Activated CD8-positive, alpha-beta memory T cell treated with anti-CD3 and anti-CD28 coated beads, Interleukin-2, amount 50 U/mL, for 24 hours (primary cell): ENCODE data around the gene OCIAD1.

Source experiments
- DNase-seq: peaks from one replicate; pipeline ENCODE4 v3.0.0-alpha.2; 2020; ENCODE audit errors: extremely low read depth

OCIAD1 gene

DNA sequence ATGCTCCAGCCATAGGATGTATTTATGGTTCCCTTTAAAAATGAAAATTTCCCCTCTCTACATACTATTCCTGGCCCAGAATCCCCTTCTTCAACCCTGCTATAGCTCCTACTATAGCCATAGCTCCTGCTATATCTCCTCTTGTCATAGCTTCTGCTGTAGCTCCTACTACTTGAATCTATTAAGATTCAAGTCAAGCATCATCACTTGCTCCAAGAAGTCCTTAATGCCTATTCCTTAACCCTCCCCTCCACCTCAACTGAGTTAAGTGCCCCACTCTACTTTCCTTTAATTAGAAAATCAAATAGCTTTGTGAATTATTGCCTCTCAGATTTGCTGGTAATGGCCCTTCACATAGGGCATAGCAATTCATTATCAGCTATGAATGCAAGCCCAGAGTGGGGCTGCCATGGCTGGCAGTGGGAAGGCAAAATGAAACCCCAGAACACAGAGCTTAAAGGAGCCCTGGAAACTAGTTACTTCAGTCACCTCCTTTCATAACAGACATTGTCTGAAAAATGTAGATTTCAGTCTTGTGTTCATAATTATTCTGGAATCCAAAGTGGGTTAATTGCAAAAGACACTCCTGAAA is 60.2 kb downstream of the OCIAD1 start:
- DNase-seq: no peak

DNA sequence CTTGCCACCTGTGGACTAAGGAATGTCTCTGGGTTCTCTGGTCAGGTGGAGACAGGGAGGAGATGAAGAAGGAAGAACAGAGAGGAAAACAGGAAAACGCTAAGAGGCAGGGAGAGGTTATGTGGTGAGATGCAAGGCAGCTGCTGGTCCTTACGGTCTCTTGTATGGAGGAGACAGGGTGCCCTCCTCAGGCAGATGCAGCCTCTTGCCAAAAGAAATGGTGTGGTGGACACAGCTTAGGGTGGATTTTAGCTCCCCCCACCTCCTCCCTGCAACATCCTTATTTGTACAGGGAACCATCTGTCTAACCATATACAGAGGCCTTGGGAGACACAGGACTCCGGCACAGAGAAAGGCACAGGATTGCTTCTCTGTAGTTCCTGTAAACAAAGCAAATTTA is 66.0 kb downstream of the OCIAD1 start:
- DNase-seq: no peak

GRCh38 chr4:48898733-48899431 is 68.0 kb downstream of the OCIAD1 start:
- DNase-seq: no peak

- DNase-seq: no peak
Observed at GRCh38 chr4:48899432-48899749, 68.5 kb downstream of the OCIAD1 start.

- DNase-seq: no peak
Observed at GRCh38 chr4:48899950-48900349, 69.1 kb downstream of the OCIAD1 start.

DNA sequence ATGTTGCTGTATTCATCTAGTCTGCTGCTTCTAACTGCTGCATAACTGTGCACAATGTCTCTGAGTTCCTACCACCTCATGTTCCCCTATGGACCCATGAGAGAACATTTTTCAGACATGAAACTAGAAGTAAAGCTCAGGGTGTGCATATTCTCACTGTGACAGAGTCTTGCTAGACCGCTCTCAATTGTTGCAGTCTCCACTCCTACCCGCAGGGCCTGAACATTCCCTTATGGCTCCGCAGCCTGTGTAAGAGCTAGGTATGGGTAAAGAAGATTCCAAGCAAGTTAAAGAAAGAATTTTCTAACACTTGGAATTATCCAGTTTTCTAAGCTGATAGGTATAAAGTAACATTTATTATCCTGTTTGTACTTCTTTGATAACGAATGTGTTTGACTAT is 70.3 kb downstream of the OCIAD1 start:
- no peak for DNase-seq

DNA sequence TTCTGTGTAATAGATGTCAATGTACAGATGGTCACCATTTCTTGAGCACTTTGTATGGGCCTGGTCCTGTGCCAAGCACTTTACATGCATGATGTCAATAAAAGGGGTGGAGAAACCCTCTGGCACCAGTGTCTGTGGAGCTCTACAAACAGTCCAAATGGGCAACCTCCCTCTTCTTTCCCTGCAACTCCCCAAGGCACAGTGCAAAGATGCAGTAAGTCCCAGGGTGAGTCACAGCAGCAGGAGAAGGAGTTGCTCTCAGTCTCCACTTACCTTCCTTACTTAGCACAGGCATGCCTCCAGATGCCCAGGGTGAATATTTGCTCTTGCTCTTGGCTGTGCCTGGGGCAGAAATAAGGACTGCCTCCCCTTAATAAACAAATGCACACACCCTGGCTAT is 71.4 kb downstream of the OCIAD1 start:
- DNase-seq: no peak

DNA sequence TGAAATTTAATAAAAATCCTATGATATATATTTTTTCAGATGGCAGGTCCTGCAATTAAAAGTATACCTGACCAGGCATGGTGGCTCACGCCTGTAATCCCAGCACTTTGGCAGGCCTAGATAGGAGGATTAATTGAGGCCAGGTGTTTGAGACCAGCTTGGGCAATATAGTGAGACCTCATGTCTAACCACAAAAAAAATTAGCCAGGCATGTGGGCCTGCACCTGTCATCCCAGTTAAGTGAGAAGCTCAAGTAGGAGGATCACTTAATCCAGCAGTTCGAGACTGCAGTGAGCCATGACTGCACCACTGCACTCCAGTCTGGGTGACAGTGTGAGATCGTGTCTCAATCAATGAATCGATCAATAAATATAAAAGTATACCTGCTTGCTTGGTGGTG is 73.2 kb downstream of the OCIAD1 start:
- DNase-seq: no peak

GRCh38 chr4:48904541-48905142 is 73.8 kb downstream of the OCIAD1 start:
- DNase-seq: no peak

DNA sequence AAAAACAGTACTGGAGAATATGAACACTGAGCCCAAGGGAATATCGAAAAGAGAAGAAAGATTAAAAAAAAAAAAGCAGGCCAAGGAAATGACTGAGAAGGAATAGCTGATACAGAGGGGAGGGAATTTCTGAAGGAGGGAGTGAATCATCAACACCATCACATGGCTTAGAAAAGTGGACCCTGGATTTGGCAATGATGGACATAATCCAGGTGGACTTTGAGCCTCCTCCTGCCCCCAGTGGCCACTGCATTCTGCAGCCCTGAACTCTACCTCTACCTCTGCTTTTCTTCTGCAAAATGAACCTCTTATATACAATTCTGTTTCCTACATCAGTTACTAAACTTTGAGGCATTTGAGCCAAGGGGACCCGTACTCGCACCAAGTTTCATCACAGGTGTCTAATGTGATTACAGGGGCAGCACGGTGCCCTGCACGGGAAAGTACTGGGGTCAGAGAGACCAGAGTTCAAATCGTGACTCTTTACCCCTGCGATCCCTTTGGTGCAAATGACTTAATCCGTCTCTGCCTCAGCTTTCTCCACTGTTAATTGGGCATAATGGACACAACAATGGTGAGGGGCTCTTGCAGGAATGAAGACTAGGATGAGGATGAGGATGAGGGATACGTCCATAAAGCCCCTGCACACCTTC is 74.6 kb downstream of the OCIAD1 start:
- DNase-seq: no peak

DNA sequence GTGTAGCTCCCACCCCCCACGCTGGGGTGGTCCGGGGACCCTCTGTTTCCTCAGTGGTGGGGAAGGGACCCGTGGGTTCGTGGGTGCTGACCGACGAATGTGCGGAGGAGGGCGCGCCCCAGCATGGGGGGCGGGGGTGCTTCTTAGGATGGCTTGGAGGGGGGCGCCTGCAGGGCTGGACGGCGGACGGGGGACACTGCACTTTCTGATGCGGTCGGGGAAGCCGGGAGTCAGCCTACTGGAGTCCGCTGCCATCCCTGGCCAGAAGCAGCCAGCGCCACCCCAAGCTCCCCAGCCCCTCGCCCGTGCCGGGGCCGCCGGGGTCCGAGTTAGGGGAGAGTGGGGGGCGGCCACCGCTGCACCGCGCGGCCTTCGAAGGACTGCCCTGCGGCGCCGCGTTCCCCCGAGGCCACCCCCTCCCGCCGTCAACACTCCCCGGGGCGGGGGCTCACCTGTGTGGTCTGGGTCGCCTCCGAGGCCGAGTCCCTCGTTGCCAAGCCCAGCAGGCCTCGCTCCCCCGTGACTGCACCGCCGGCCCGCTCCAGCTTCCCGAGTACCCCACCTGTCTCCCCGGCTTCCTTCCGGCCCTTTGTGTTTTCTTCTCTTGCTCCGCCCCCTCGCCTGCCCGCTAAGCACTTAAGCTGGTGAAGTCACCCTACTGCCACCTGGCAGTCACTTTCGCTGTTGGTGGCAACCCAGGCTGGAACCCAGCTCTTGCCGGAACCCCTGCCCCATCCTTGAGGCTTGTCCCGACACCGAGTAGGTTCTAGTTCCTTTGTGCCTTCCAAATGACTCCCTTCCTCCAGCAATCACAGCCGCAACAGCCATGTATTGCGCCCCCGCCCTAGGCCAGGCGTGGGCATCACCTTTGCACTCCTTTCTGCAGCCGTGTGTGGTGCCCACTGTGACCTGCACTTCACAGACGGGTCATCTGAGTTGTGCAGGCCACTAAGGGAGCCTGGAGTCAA is 75.6 kb downstream of the OCIAD1 start, which contains the start of gene OCIAD2:
OCIAD2 (minus strand) TSS at position 569 of the 968 bp plus-strand sequence. CDS start 2,225 bp downstream, outside the sequence.
- peak; percentile 44 for DNase-seq

GRCh38 chr4:48907706-48908477 is 77.0 kb downstream of the OCIAD1 start:
- DNase-seq: no peak

- DNase-seq: no peak
Observed at GRCh38 chr4:48908687-48909086, 77.8 kb downstream of the OCIAD1 start.

- DNase-seq: peak; percentile 17
Observed at GRCh38 chr4:48909697-48910096, 78.8 kb downstream of the OCIAD1 start.

- DNase-seq: no peak
Observed at GRCh38 chr4:48910511-48910910, 79.6 kb downstream of the OCIAD1 start.
